Posterior vena cava (tissue), 2 donors: ENCODE results near the gene ARHGEF40. TPM values are rescaled to one million over a fixed set of nuclear protein-coding genes. Genes with fewer than 3 reads are reported as not detected.

Experiments
- DNase-seq: peaks from one replicate; pipeline ENCODE4 v3.0.0-alpha.2; 2020; ENCODE audit warnings: low spot score
- intact Hi-C, 2 donors: fragments of 100-400 bp; cut with DNase I; formaldehyde crosslinking; loops; one replicate each; pipeline versions ENCODE4 v1.14.1 to v1.14.2; 2022 to 2023
- total RNA-seq, 2 donors: library from RNA; stranded (reverse); fragmentation: NEBNext Ultra II Directional; extraction: Animal tissue kit (Norgen Biotek cat#: 25700); gene quantifications; one replicate each; pipeline ENCODE4 v1.2.1, GENCODE V29; 2021
- donor health status: DM: yes; HTN: yes; CAD: no.
- donor health status: DM: yes; HTN: yes; CAD: no.

Gene ARHGEF40
- total RNA-seq, 2 donors from 2014 or later = 41.4 to 48.6 TPM

DNA sequence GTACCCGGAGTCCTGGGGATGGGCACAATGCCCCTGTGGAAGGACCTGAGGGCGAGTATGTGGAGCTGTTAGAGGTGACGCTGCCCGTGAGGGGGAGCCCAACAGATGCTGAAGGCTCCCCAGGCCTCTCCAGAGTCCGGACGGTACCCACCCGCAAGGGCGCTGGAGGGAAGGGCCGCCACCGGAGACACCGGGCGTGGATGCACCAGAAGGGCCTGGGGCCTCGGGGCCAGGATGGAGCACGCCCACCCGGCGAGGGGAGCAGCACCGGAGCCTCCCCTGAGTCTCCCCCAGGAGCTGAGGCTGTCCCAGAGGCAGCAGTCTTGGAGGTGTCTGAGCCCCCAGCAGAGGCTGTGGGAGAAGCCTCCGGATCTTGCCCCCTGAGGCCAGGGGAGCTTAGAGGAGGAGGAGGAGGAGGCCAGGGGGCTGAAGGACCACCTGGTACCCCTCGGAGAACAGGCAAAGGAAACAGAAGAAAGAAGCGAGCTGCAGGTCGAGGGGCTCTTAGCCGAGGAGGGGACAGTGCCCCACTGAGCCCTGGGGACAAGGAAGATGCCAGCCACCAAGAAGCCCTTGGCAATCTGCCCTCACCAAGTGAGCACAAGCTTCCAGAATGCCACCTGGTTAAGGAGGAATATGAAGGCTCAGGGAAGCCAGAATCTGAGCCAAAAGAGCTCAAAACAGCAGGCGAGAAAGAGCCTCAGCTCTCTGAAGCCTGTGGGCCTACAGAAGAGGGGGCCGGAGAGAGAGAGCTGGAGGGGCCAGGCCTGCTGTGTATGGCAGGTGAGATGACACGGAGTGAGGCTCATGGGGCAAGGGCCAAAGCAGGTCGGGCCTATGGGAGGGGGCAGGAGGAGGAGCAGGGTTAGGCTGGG lies 4.5 kb downstream of the ARHGEF40 start:
- intact Hi-C loops = loop anchor here (1.0 to 5.0 kb wide), 2 partner anchors 33 to 42 kb away; no protein-coding TSS in a partner anchor
- DNase-seq = no peak

DNA sequence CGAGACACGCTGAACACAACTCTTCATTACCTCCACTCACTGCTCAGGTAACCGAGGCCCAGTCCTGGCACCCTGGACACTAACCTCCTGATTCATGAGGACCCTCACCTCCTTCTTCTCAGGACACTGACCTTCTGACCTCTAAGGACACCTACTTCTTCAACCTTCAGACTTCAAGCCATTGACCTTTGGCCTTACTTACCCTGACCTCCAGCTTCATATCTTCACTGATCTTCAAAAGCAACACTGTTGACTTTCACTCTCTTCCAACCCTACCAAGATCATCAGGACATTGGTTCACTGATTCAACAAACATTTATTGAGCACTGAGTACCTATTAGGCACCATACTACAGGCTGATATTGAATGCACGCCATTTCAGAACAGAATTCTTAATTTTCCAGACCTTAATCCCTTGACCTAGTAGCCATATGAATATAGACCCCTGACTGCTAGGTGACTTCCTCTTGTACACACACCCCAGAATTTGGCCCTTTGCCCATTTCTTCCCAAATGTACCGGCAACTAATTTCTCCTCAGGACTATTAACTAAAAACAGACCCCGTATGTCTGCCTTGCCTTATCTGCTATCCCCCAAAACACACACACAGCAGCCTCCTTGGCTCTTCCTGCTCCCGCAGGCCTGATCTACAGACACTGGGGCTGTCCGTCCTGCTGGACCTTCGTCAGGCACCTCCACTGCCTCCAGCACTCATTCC lies 5.8 kb downstream of the ARHGEF40 start:
- intact Hi-C loops = no loop called here

DNA sequence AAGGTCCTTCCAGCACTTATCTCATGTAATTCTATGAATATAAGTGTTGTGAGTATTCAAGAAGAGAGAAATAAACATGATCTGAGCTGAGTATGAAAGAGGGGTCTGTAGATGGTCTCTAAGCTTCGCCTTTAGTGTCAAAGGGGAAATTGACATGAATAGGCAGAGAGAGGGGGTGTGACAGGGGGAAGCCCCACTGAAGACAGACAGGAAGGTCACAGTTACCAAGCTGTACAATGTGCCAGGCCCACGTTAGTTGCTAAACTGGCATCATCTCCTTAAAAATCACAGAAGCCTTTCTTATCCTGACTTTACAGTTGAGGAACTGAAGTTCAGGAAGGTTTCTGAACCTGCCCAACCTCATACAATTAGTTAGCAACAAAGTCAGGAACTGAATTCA lies 7.6 kb downstream of the ARHGEF40 start:
- DNase-seq = no peak
- intact Hi-C loops = no loop called here

More for the DNA sequence above, 5.8 kb downstream of the ARHGEF40 start:
- DNase-seq = no peak

DNA sequence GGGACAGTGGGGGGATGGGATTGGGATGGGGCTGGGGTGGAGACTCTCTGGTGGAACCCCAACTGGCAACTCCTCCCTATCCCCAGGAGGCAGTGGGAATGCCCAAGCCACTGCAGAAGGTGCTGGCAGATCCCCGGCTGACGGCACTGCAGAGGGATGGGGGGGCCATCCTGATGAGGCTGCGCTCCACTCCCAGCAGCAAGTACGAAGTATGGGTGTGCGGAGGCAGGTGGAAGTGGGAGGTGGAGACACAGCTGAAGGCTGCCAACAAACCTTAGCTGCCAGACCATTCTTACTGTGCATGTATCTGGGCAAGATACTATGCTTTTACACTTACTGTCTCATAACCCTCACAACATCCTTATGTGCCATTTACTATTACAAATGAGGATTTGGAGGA lies 8.2 kb downstream of the ARHGEF40 start:
- no peak for DNase-seq
- intact Hi-C loops = no loop called here

DNA sequence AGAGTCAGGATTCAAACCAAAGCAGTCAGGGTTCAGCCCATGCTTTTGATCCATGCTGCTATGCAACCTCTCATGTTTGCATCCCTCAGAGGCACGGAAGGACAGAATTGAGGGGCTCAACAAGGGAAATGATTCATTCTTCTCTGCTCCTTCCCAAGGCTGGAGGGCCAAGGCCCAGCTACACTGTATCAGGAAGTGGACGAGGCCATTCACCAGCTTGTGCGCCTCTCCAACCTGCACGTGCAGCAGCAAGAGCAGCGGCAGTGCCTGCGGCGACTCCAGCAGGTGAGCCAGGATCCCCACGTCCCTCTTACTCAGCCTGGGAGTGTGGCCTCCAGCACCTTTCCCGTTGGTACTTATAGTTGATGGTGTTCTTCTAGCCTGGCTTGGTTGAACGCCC lies 8.6 kb downstream of the ARHGEF40 start:
- intact Hi-C loops = loop anchor here in 1 of 2 donors (1.0 kb wide), 1 partner anchor 25 kb away; no protein-coding TSS in a partner anchor
- DNase-seq = no peak

DNA sequence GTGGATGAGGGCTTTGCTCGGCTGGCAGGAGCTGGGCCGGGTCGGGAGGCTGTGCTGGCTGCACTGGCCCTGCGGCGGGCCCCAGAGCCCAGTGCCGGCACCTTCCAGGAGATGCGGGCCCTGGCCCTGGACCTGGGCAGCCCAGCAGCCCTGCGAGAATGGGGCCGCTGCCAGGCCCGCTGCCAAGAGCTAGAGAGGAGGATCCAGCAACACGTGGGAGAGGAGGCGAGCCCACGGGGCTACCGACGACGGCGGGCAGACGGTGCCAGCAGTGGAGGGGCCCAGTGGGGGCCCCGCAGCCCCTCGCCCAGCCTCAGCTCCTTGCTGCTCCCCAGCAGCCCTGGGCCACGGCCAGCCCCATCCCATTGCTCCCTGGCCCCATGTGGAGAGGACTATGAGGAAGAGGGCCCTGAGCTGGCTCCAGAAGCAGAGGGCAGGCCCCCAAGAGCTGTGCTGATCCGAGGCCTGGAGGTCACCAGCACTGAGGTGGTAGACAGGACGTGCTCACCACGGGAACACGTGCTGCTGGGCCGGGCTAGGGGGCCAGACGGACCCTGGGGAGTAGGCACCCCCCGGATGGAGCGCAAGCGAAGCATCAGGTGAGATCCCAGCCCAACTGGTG lies 11.5 kb downstream of the ARHGEF40 start:
- DNase-seq = no peak
- intact Hi-C loops = no loop called here

DNA sequence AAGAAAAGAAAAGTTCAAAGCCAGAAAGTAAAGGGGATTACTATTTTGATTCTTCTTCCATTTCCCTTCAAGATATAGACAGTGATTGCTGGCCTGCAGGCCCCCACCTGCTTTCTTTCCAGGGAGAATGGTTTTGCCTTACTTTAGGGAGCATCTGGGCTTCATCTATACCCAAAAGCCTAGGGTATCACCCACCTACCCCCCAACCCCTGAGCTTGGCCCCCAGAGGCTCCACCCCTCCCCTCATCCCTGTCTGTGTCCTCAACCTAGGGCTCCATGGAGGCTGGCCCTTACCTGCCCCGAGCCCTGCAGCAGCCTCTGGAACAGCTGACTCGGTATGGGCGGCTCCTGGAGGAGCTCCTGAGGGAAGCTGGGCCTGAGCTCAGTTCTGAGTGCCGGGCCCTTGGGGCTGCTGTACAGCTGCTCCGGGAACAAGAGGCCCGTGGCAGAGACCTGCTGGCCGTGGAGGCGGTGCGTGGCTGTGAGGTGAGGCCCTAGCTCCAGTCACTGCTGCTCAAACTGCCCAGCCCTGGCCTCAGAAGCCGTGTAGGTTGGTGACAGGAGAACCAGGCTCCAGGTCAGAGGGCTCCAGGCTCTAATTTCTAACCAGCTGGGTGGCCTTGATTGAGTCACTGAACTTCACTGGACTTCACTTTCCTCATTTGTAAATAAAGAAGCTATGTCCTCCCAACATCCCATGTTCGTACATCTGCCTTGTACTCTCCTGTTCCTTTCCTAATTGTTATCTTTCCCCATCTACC lies 13.6 kb downstream of the ARHGEF40 start:
- no peak for DNase-seq
- intact Hi-C loops = no loop called here

DNA sequence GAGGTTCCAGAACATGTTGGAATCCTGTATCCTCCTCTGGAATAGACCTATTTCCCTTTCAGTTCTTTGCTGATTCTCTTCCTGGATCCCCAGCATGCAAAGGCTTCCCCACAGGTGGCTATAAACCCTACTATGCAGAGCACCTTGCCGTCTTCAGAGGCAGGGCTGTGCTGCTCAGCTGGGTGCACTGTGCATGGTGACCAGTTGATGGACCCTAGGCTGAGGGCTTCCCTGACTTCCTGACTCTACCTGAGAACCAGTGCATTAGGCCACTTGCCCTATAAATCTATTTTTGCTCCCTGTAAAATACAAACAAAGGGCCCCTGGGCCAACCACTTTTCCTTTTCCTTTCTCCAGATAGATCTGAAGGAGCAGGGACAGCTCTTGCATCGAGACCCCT lies 14.3 kb downstream of the ARHGEF40 start:
- DNase-seq = no peak
- intact Hi-C loops = no loop called here

DNA sequence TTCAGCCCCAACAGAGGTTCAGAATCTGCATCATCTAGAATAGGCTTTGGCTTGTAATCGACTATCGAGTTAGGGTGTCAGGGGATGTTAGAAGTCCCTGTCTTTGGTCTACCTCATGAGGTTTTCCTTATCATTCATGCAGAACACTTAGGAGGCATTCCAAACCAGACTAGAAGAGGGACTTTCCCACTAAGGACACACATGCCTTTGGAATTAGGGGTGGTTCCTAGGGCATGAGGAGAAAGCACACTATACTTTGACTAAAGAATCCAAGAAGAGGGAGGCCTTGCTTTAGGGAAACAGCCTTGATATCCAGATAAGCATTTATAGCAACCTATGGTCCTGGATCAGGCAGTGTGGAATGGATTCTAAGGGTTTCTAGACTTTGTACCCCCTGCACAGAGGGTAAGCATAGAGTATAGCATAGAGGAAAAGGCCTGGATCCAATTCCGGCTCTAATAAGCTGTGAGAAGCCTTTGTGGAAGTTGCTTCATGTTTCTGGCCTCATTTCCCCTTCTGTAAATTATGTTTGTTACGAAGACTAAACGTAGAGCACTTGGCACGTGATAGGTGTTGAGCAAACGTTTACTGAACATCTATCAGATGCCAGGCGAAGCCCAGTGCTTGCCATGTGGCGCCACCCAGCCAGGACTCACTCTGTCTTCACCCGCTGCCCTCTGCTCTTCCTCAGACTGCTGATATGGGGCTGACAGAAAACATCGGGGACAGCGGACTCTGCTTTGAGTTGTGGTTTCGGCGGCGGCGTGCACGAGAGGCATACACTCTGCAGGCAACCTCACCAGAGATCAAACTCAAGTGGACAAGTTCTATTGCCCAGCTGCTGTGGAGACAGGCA lies 15.1 kb downstream of the ARHGEF40 start:
- no peak for DNase-seq
- intact Hi-C loops = no loop called here

DNA sequence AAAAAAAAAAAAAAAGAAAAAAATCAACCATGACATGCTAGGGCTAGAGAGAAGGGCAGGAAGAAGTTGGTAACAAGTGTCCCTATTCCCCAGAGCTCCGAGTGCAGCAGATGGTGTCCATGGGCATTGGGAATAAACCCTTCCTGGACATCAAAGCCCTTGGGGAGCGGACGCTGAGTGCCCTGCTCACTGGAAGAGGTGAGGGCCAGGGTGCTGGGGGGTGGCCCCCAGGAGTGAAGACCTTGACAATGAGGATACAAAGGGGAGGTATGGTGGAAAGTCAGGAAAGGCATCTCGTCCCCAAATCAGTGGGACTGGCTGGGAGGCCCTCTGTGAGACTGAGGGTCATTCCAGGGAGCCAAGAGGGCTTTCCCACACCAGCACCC lies 16.8 kb downstream of the ARHGEF40 start:
- DNase-seq = no peak
- intact Hi-C loops = loop anchor here in 1 of 2 donors (2.0 kb wide), 1 partner anchor 14 kb away; no protein-coding TSS in a partner anchor

DNA sequence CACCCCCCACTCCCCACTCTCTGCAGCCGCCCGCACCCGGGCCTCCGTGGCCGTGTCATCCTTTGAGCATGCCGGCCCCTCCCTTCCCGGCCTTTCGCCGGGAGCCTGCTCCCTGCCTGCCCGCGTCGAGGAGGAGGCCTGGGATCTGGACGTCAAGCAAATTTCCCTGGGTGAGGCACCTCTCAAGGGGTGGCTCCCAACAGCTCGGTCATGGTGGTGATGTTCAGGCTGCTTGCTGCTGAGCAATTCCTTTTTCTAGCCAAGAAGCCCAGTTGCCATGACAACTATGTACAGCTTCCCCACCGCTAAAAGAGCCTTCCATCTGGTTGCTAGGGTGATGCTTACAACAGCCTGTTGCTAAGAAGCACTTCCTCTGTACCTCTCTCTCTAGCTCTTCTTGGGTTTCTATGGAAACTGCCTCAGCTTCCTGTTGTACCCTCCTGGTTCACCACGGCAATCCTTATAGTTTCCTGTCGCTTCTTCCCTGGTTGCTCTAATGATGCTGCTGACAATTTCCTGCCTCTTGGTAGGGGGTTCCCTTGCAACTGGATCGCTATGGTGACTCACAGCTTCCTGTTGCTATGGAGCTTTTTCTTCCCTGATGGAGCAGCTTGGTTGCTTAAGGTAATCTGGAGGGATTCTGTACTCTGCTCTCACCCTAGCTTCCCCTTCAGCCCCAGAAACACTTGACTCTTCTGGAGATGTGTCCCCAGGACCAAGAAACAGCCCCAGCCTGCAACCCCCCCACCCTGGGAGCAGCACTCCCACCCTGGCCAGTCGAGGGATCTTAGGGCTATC lies 17.4 kb downstream of the ARHGEF40 start:
- DNase-seq = peak; percentile 88
- intact Hi-C loops = loop anchor here in 1 of 2 donors (2.0 kb wide), 1 partner anchor 15 kb away; no protein-coding TSS in a partner anchor

DNA sequence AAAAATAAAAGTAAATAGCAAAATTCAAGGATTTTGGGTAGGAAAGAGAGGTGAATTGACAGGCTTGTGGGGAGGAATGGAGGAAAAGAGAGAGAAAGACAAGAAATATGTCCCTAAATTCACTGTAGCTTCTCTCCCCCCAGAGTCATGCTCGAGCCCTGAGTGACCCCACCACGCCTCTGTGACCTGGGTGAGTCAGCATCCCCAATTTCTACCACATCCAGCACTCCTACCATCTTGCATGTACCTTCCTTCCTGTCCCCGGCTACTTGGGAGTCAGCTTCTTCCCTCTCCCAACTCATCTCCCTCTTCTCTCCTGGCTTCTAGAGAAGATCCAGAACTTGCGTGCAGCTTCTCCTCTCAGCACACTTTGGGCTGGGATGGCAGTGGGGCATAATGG lies 18.6 kb downstream of the ARHGEF40 start:
- intact Hi-C loops = no loop called here
- no peak for DNase-seq

DNA sequence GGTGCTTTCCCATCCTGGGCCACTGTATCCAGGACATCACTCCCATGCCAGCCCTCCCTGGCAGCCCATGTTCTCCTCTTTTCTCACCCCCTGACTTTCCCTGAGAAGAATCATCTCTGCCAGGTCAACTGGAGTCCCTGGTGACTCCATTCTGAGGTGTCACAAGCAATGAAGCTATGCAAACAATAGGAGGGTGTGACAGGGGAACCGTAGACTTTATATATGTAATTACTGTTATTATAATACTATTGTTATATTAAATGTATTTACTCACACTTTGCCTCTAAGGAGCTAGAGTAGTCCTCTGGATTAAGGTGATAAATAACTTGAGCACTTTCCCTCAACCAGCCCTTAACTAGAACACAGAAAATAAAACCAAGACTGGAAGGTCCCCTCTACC lies 19.2 kb downstream of the ARHGEF40 start:
- intact Hi-C loops = no loop called here

DNA sequence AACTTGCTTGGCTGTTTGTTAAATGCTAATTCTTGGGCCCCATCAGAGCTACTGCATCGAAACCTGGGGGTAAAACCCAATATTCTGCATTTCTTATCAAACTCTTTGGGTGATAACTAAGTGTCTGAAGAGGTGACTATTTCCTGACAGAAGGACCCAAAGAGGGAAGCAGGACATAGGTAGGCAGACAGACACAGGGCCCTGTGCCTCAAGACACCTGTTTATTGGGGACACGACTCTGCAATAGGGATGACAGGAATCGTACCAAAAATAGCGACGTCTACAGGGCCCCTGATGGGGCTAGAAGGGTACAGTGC lies 19.7 kb downstream of the ARHGEF40 start:
- intact Hi-C loops = loop anchor here (2.0 to 5.0 kb wide), 2 partner anchors 68 to 73 kb away; no protein-coding TSS in a partner anchor

More for the DNA sequence above, 19.2 kb downstream of the ARHGEF40 start:
- no peak for DNase-seq

DNA sequence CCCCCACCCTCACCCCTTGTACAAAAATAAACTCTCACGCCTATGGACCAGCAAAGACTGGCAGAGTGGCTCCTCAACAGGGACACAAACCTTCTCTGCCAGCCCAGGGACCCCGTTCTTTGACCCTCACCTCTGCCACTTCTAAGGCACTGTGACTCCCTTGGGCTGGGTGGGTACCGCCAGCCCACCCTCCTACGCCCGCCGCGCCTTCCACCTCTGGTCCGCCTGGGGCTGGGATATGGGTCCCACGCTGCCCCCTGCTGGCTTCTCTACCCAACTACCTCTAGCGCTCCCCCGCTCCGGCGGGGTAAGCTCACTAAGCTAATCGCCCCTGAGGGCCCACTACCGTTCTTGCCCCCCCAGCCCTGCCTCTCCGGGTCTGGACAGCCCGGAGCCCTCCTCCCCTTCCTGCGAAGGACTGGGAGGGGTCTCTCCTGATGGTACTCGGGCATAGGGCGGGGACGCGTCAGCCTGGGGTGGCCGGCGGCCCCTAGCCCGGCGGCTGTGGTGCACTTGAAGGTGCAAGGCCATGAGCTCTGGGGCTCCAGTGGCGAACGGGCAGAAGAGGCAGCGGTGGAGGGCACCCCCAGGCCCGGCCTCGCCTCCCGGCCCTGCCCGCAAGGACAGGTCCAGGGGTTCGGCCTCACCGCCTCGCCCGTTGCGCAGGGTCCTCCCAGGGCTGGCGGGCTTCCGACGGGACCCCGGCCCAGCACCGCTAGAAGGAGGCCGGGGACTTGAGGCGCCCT lies 20.3 kb downstream of the ARHGEF40 start:
- intact Hi-C loops = loop anchor here (2.0 to 5.0 kb wide), 2 partner anchors 68 to 74 kb away; no protein-coding TSS in a partner anchor
- no peak for DNase-seq

More for the DNA sequence above, 19.7 kb downstream of the ARHGEF40 start:
- no peak for DNase-seq

DNA sequence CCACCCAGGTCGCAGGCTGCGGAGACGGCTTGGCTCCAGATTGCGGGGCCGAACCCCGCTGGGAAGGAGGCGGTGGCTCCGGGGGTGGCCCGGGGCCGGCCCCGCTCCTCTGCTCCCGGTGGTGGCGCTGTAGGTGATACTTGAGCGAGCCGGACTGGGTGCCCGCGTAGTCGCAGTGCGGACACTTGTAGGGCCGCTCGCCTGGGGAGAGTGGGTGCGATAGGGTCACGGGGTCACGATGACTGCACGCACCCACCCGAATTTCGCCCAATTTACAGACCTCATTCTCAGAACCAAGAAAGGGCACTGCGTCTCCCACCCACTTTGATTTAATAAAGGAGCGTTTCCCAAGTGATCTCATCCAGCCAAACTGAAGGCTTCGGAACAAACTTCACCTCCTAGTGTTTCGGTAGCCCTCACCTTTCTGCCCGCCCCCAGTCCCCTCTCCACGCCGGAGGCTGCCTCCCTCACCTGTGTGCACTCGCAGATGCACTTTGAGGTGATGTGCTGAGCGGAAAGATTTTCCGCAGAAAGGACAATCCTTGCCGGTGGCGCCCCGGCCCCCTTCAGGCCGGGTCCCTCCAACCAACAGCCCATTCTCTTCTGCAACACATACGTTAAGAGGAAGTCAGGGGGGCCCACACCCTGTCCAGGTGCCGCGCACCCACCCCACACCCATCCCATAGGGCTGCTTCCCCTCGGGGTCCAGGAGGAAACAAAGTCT lies 21.0 kb downstream of the ARHGEF40 start:
- no peak for DNase-seq

More for the DNA sequence above, 21.0 kb downstream of the ARHGEF40 start:
- intact Hi-C loops = loop anchor here (2.0 to 5.0 kb wide), 2 partner anchors 69 to 74 kb away; no protein-coding TSS in a partner anchor
